ENCODE results near the gene EFCAB9.

The EFCAB9 gene

GRCh38 chr5:172245046-172245445 lies 51.1 kb downstream of the EFCAB9 start:
- Histone ChIP-seq H3K27ac (no peak overlapping the region), H3K4me1 (ENCODE audit: control insufficient read depth in 1 of 2, insufficient read depth in 1 of 2, low read depth in 1 of 2, low read length in 1 of 2) (no peaks in the 10 kb centered on the region), H3K4me3 (ENCODE audit: low read depth in 1 of 2, low read length in 1 of 2) (no peak overlapping the region), H3K27me3 (no peaks in the 10 kb centered on the region), H3K9me3 (no peaks in the 10 kb centered on the region), H3K36me3 (no peaks in the 10 kb centered on the region)
- no peak for TF ChIP-seq CTCF (IDR thresholded peaks at IDR 0.05)

- no peak overlapping the region for H3K4me3 ChIP-seq (ENCODE audit: low read depth in 1 of 2, low read length in 1 of 2)
- no peaks in the 10 kb centered on the region for H3K9me3 ChIP-seq
- no peak overlapping the region for H3K27ac ChIP-seq
- H3K27me3 ChIP-seq: no peaks in the 10 kb centered on the region
- no peaks in the 10 kb centered on the region for H3K36me3 ChIP-seq
- no peaks in the 10 kb centered on the region for H3K4me1 ChIP-seq (ENCODE audit: control insufficient read depth in 1 of 2, insufficient read depth in 1 of 2, low read depth in 1 of 2, low read length in 1 of 2)
- TF ChIP-seq CTCF (IDR thresholded peaks at IDR 0.05): no peak
Measured at GRCh38 chr5:172245703-172246125, 51.7 kb downstream of the EFCAB9 start.

- Histone ChIP-seq H3K4me3 (ENCODE audit: low read depth in 1 of 2, low read length in 1 of 2) (no peak overlapping the region), H3K9me3 (no peaks in the 10 kb centered on the region), H3K27ac (no peak overlapping the region), H3K36me3 (no peaks in the 10 kb centered on the region), H3K27me3 (no peaks in the 10 kb centered on the region), H3K4me1 (ENCODE audit: control insufficient read depth in 1 of 2, insufficient read depth in 1 of 2, low read depth in 1 of 2, low read length in 1 of 2) (no peaks in the 10 kb centered on the region)
- no peak for TF ChIP-seq CTCF (IDR thresholded peaks at IDR 0.05)
Measured at GRCh38 chr5:172248637-172249036, 54.7 kb downstream of the EFCAB9 start.

GRCh38 chr5:172251419-172251818 lies 57.4 kb downstream of the EFCAB9 start:
- no peaks in the 10 kb centered on the region for H3K9me3 ChIP-seq
- no peaks in the 10 kb centered on the region for H3K27me3 ChIP-seq
- H3K36me3 ChIP-seq: no peaks in the 10 kb centered on the region
- TF ChIP-seq CTCF (IDR thresholded peaks at IDR 0.05): no peak
- H3K27ac ChIP-seq: no peak overlapping the region
- H3K4me1 ChIP-seq (ENCODE audit: control insufficient read depth in 1 of 2, insufficient read depth in 1 of 2, low read depth in 1 of 2, low read length in 1 of 2): no peaks in the 10 kb centered on the region
- H3K4me3 ChIP-seq (ENCODE audit: low read depth in 1 of 2, low read length in 1 of 2): no peak overlapping the region

- no peak overlapping the region for H3K4me3 ChIP-seq (ENCODE audit: low read depth in 1 of 2, low read length in 1 of 2)
- H3K27me3 ChIP-seq: no peaks in the 10 kb centered on the region
- no peak overlapping the region for H3K27ac ChIP-seq
- TF ChIP-seq CTCF (IDR thresholded peaks at IDR 0.05): no peak
- no peaks in the 10 kb centered on the region for H3K9me3 ChIP-seq
- H3K36me3 ChIP-seq: no peaks in the 10 kb centered on the region
- no peaks in the 10 kb centered on the region for H3K4me1 ChIP-seq (ENCODE audit: control insufficient read depth in 1 of 2, insufficient read depth in 1 of 2, low read depth in 1 of 2, low read length in 1 of 2)
Measured at GRCh38 chr5:172252501-172252900, 58.5 kb downstream of the EFCAB9 start.

All from neutrophil (primary cell).